Esophagus squamous epithelium (tissue), 5 donors: ENCODE results near the gene AGMO. TPM values are rescaled to one million over a fixed set of nuclear protein-coding genes. Genes with fewer than 3 reads are reported as not detected.

Experiments used
- DNase-seq: peaks from one replicate; lab custom pipeline; 2025; lab: John Stamatoyannopoulos, UW
- H3K27ac ChIP-seq, 4 donors: fragments of 200-600 bp; sonication (generic); one replicate each; pipeline ENCODE4 v1.5.1; 2016 to 2019; ENCODE audit warnings: mild to moderate bottlenecking in 1 of 4
- H3K27me3 ChIP-seq, 4 donors: fragments of 200-600 bp; sonication (generic); 1 replicate in 3 of 4; 2 replicates in 1 of 4; pipeline versions ENCODE4 v1.5.1 to v1.6.0; 2017 to 2021; ENCODE audit warnings: antibody characterized with exemption in 1 of 4
- H3K36me3 ChIP-seq, 3 donors: fragments of 200-600 bp; sonication (generic); one replicate each; pipeline ENCODE4 v1.5.1; 2016 to 2019
- H3K4me1 ChIP-seq, 3 donors: fragments of 200-600 bp; sonication (generic); one replicate each; pipeline ENCODE4 v1.5.1; 2017 to 2019
- H3K4me3 ChIP-seq, 4 donors: fragments of 200-600 bp; sonication (generic); 1 replicate in 3 of 4; 2 replicates in 1 of 4; pipeline ENCODE4 v1.5.1; 2016 to 2019; ENCODE audit warnings: mild to moderate bottlenecking in 2 of 4, moderate library complexity in 1 of 4
- H3K9me3 ChIP-seq, 3 donors: fragments of 200-600 bp; sonication (generic); one replicate each; pipeline ENCODE4 v1.5.1; 2016 to 2019
- CTCF ChIP-seq, 6 experiments: fragments of 450-650 bp in 4 of 6; fragments of 200-600 bp in 2 of 6; sonication (generic) in 2 of 6; IDR thresholded peaks; one replicate each; pipeline ENCODE4 v1.5.1; 2016 to 2019; ENCODE audit warnings: antibody characterized with exemption in 6 of 6, mild to moderate bottlenecking in 4 of 6, moderate library complexity in 4 of 6
- POLR2A ChIP-seq, 4 donors: fragments of 450-650 bp; IDR thresholded peaks; one replicate each; pipeline ENCODE4 v1.6.1; 2017; ENCODE audit warnings: antibody characterized with exemption in 4 of 4, mild to moderate bottlenecking in 4 of 4, moderate library complexity in 3 of 4
- WGBS, 2 donors: methylation state at CpG; one replicate each; pipeline ENCODE4 v1.1.5; 2018; 5-methylcytosine and 5-hydroxymethylcytosine counted together
- intact Hi-C: fragments of 100-400 bp; cut with DNase I; formaldehyde crosslinking; loops from one replicate; pipeline ENCODE4 v1.15.0; 2022
- total RNA-seq, 4 donors: library from RNA; depleted of rRNA; stranded (reverse); fragments of >200 nt; gene quantifications; one replicate each; pipeline ENCODE4 v1.1.0, GENCODE V29; 2016
- donor health status: DM: yes; HTN: yes; CAD: no.

AGMO gene
- total RNA-seq, 4 donors from 2014 or later = 0.38 to 0.53 TPM; not detected in 2

DNA sequence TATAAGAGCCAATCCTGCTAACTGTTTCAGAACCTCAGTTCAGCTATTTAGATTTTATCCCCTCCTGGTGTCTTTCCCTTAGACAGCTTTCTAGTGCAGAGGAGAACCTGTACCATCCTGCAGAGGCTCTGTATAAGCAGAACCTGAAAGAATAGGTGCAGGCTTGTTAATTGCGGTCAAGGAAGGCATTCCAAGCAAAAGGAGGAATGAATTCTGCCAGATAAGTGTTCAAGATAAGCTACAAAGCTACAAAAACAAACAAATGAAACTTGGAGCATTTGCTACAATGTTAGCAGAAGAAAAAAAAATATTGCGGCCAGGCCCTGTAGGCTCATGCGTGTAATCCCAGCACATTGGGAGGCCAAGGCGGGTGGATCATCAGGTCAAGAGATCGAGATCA lies 32.6 kb upstream of the AGMO start:
- Histone ChIP-seq H3K4me1 (no peaks in the 10 kb centered on the region), H3K4me3 (no peak overlapping the region), H3K27me3 (no peaks in the 10 kb centered on the region), H3K9me3 (peaks cover 0 to 6% (median 0%) of the 10 kb centered on the region in 3 donors), H3K36me3 (no peaks in the 10 kb centered on the region), H3K27ac (no peak overlapping the region)
- intact Hi-C loops = no loop called here
- DNase-seq = no peak
- TF ChIP-seq CTCF (IDR thresholded peaks at IDR 0.05) (no peak), POLR2A (IDR thresholded peaks at IDR 0.05) (no peak)
- 67 to 68% methylated on average over 5 of the region's 5 CpGs for WGBS, 2 donors

DNA sequence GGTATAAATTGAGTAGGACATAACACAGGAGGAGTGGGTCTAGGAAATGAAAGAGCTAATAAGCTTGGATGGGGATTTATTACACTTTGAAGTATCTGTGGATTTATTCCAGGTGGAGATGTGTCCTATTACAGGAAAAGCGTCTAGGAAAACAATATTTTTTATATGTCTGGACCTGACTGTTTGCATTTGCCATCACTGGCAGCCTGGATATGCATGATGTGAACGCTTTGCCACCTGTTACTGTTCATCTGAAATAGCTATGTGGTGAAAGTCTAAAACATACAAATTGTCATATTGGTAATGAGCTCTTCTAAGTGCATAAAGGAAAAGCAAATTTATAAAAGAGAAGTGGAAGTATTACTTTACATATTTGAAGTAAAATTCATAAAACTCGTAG lies 31.6 kb upstream of the AGMO start:
- no peak overlapping the region for H3K27ac ChIP-seq
- H3K9me3 ChIP-seq = no peaks in the 10 kb centered on the region
- DNase-seq = no peak
- no peaks in the 10 kb centered on the region for H3K27me3 ChIP-seq
- 61 to 70% methylated on average over 3 of the region's 3 CpGs for WGBS, 2 donors
- H3K36me3 ChIP-seq = no peaks in the 10 kb centered on the region
- intact Hi-C loops = no loop called here
- no peaks in the 10 kb centered on the region for H3K4me1 ChIP-seq
- TF ChIP-seq CTCF (IDR thresholded peaks at IDR 0.05) = no peak
- TF ChIP-seq POLR2A (IDR thresholded peaks at IDR 0.05) = no peak
- H3K4me3 ChIP-seq = no peak overlapping the region

DNA sequence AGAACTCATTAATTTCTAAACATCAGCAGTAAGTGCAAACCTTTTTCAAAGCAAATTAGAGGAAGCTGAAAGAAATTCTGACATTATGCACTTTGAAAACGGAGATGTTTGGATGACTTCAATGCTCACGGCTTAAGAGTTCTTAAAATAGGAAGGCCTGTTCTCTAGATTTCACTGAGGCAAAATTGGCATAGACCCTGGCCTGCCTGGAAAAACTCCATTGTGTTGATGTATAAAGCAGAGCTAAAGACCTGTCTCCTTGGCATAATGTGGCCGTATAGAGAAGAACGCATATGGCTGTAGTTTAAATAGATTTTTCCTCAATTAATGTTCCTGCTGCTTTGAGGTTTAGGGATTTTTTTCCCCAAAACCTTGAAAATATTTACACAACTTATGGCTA lies 24.5 kb upstream of the AGMO start:
- TF ChIP-seq POLR2A (IDR thresholded peaks at IDR 0.05) = no peak
- TF ChIP-seq CTCF (IDR thresholded peaks at IDR 0.05) = no peak
- WGBS, 2 donors = 67 to 83% methylated on average over 4 of the region's 4 CpGs
- Histone ChIP-seq H3K4me3 (no peak overlapping the region), H3K4me1 (no peaks in the 10 kb centered on the region), H3K27ac (no peak overlapping the region), H3K9me3 (peaks cover 0 to 7% (median 2%) of the 10 kb centered on the region in 3 donors), H3K27me3 (no peaks in the 10 kb centered on the region), H3K36me3 (no peaks in the 10 kb centered on the region)
- intact Hi-C loops = no loop called here
- no peak for DNase-seq

DNA sequence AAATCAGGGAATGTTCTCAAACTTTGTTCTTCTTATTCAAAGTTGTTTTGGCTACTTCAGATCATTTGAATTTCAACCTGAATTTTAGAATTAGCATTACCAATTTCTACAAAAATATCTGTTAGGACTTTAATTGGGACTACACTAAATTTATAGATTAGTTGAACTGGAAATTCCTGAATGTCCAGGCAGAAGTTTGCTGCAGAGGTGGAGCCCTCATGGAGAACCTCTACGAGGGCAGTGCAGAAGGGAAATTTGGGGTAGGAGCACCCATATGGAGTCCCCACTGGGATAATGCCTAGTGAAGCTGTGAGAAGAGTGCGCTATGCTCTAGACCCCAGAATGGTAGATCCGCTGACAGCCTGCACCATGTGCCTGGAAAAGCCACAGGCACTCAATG lies 22.8 kb upstream of the AGMO start:
- H3K27me3 ChIP-seq = no peaks in the 10 kb centered on the region
- no peaks in the 10 kb centered on the region for H3K4me1 ChIP-seq
- no peak for DNase-seq
- peaks cover 0 to 7% (median 2%) of the 10 kb centered on the region in 3 donors for H3K9me3 ChIP-seq
- no peaks in the 10 kb centered on the region for H3K36me3 ChIP-seq
- no peak overlapping the region for H3K4me3 ChIP-seq
- TF ChIP-seq CTCF (IDR thresholded peaks at IDR 0.05) = no peak
- no peak for TF ChIP-seq POLR2A (IDR thresholded peaks at IDR 0.05)
- 75 to 81% methylated on average over 2 to 3 of the region's 3 CpGs for WGBS, 2 donors
- intact Hi-C loops = no loop called here
- no peak overlapping the region for H3K27ac ChIP-seq

GRCh38 chr7:15582773-15583172 lies 21.0 kb upstream of the AGMO start:
- intact Hi-C loops = no loop called here
- Histone ChIP-seq H3K27me3 (no peaks in the 10 kb centered on the region), H3K4me1 (no peaks in the 10 kb centered on the region), H3K36me3 (no peaks in the 10 kb centered on the region), H3K9me3 (peaks cover 0 to 7% (median 2%) of the 10 kb centered on the region in 3 donors), H3K27ac (no peak overlapping the region), H3K4me3 (no peak overlapping the region)
- no peak for DNase-seq
- no peak for TF ChIP-seq POLR2A (IDR thresholded peaks at IDR 0.05)
- no peak for TF ChIP-seq CTCF (IDR thresholded peaks at IDR 0.05)
- WGBS, 2 donors = 67 to 82% methylated on average over 1 of the region's 1 CpG
